Activated CD4-positive, alpha-beta T cell treated with anti-CD3 and anti-CD28 coated beads, Interleukin-10, Interleukin-2, amounts not matched to agents 100 ng/mL and 50 ng/mL, durations not matched to agents 16 hours and 8 hours (primary cell): ENCODE data around the gene UBE4B.
A peak's percentile ranks its signal among the peaks of the same experiment; 100 is the strongest.
"Not testable (repeated sequence)": the region's sequence is repeated elsewhere in the genome, so short reads cannot be mapped to it uniquely, and the experiment has no call there.

ENCODE experiments used
- DNase-seq: peaks from one replicate; pipeline ENCODE4 v3.0.0-alpha.2; 2020

The UBE4B gene

DNA sequence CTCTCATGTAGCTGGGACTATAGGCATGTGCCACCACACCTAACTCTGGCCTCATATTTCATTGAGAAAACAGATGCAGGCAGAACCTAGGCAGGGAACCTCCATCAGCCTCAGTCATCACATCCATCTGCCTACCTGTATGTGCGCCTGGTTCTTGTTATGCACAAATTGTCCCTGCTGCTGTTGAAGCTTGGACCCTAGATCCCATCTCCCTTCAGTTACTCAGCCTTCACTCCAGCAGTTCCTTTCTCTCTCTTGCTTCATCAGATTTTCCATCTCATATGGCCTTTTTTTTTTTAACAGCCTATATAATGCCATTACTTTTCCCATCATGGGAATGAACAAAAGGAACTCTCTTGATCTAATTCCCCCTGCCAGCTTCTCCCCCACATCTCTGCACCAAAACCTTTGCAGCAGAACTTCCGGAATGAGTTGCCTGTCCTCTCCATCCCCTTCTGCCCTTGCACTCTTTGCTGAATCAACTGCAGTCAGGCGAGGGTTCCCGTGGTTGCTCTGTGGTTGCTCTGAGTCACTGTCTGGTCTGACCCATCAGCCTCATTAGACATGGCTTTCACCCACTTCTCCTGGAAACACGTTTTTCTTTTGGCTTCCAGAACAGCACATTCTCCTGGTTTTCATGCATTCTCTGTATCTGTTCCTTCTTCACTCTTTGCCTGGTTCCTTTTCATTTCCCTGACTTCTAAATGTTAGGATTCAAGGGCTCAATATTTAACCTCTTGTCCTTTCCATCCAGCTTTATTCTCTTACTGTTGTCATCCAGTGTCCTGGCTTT is 41.5 kb downstream of the UBE4B start:
- DNase-seq = peak; percentile 90

DNA sequence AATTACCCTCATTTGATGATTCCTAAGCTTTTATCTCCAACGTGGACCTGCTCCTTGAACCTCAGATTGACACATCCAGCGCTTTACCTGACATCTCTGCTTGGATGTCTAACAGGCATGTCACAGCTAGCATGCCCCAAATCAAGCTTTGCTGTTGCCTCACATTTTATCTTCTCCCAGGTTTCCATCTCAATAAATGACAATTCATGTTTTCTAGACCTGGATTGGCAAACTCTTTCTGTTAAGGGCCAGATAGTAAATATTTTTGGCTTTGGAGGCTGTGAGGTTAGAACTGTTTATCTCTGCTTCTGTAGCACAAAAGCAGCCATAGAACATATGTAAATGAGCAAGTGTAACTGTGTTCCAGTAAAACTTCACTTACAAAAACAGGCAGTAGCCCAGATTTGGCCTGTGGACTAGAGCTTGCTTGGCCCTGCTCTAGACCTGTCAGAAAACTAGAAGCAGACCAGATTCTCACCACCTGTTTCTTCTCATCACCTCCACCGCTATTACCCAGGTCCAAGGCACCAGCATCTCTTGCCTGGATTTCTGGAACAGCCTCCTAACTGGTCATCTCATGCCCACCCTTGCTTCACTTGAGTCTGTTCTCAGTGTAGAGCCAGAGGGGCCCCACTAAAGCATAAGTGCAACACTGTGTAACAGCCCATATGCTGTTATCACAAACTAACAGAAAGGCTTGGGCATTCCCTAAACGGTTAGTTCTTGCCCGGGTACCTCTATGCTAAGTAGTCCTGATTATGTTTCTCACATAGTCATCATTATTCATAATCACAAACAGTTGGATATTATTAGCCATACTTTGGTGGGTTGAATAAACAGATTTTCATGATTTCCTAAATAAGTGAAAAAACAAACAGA is 42.3 kb downstream of the UBE4B start:
- DNase-seq = no peak

DNA sequence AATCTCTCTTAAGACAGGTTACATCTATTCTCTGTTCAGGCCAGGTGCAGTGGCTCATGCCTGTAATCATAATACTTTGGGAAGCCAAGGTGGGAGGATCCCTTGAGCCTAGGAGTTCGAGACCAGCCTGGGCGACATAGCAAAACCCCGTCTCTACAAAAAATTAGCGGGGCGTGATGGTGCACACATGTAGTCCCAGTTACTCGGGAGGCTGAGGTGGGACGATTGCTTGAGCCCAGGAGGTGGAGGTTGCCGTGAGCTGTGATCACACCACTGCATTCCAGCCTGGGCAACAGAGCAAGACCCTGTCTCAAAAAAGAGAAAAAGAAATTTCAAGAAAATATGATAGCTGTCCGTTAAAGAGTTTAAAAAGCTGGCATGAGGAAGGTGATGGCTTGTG is 43.0 kb downstream of the UBE4B start:
- DNase-seq = no peak

DNA sequence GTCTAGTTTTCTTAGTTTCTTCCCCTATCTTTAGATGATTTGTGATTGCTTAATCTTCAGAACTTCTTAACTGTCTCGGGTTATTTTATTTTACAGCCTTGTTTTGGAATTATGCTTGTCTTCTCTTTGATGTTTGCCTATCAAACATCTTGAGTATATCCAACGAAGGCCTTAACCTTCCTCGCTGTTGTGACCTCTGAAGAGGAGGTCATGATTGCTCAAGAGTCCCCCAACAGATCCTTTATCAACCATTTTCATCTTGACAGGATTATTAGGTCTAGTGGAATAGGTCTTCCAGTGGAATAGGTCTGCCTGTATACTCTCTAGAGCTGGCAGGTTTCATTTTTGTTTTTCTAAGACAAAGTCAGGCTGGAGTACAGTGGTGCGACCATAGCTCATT is 45.7 kb downstream of the UBE4B start:
- no peak for DNase-seq

DNA sequence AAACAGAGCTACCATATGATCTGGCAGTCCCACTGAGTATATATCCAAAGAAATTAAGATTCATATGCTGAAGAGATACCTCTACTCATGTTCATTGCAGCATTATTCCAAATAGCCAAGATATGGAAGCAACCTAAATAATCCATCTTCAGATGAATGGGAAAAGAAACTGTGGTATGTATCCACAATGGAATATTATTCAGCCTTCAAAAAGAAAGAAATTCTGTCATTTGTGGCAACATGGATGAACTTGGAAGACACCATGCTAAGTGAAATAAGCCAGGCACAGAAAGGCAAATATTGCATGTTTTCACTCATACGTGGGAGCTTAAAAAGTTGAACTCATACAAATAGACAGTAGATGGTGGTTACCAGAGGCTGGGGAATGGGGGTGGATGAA is 47.8 kb downstream of the UBE4B start:
- DNase-seq = no peak

DNA sequence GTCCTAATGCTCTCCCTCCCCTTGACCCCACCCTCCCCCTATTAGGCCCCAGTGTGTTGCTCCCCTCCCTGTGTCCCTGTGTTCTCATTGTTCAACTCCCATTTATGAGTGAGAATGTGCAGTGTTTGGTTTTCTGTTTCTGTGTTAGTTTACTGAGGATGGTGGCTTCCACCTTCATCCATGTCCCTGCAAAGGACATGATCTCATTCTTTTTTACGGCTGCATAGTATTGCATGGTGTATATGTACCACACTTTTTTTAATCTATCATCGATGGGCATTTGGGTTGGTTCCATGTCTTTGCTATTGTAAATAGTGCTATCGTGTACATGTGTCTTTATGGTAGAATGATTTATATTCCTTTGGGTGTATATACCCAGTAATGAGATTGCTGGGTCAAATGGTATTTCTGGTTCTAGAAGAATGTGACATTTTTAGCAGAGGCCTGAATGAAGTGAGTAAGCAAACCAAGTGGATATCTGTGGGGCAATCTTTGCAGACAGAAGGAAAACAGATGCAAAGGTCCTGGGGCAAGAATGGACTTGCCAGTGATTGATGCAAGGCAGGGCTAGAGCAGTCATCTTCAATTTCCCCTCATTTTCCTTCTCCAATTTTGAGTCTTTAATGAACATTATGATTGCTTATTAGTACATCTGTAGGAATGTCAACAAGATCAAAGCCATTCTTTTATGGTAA is 50.2 kb downstream of the UBE4B start:
- no peak for DNase-seq

DNA sequence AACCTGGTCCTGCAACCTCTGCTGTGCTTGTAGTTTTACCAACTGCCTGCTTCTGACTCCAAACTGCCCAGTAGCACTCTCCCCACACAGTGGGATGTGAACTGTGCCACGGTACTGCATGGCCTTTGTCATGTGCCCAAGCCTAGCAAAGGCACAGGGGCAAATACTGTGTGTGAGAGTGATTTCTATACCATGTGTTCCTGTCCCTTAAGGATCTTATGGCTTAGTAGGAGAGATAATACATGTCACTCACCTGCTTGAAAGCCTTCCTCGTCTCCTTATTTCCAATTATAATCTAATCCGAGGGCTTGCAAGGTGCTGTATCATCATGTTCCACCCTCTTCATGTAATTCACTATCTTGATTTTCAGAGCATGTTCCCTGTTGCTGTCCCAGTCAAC is 51.3 kb downstream of the UBE4B start:
- no peak for DNase-seq

DNA sequence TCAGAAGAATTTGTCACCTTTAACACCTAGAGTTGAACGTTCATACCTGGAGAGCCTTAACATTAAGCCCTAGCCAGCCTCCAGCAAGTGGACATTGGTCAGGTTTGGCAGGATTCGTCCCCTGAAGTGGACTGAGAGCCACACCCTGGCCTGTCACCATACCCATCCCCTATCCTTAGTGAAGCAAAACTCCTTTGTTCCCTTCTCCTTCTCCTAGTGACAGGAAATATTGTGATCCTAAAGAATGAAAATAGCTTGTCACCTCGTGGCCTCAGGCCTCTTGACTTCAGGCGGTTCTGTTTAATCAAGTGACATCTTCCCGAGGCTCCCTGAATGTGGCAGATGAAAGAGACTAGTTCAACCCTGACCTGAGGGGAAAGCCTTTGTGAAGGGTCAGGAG is 52.3 kb downstream of the UBE4B start:
- no peak for DNase-seq

DNA sequence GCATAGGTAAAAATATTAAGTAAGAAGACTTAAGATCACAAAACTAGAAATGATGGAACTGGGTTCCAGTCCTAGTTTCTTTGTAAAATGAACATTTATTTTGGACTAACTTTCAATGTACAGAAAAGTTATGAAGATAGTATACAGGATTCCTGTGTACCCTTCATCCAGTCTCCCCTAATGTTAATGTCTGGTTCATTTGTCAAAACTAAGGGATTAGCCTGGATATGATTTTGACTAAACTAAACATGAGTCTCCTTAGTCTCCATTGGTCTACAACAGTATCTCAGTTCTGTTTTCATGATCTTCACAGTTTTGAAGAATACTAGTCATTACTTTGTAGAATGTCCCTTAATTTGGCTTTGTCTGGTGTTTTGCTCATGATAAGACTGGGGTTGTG is 54.5 kb downstream of the UBE4B start:
- DNase-seq = no peak

DNA sequence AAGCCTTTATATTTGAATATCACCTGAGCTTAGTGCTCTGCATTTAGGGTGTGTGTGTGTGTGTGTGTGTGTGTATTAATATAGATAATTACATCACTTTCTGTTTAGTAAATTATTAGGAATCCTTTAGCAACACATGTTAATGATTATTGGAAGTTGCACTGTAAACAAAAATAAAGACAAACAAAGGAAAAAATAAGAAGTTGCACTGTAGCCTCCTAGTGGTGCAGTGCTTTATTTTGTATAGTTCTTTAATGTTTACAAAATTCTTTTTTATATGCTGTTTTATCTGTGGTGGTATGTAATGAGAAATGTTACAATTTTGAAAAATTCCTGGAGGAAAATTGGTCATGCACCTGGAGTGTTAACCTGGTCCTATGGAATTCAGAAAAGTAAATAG is 69.2 kb downstream of the UBE4B start:
- no peak for DNase-seq

DNA sequence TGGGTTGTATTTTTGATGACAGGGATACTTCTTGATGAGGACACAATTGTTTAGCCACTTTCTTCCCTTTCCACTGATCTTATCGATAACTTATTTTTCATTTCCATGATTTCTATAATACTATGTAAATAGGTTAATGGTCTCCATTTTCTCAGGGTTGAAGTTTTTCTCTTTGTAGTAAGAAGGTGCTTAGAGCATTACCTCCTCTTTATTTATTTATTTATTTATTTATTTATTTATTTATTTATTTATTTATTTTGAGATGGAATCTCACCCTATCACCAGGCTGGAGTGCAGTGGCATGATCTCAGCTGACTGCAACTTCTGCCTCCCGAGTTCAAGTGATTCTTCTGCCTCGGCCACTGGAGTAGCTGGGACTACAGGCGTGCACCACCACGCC is 70.4 kb downstream of the UBE4B start:
- no peak for DNase-seq

DNA sequence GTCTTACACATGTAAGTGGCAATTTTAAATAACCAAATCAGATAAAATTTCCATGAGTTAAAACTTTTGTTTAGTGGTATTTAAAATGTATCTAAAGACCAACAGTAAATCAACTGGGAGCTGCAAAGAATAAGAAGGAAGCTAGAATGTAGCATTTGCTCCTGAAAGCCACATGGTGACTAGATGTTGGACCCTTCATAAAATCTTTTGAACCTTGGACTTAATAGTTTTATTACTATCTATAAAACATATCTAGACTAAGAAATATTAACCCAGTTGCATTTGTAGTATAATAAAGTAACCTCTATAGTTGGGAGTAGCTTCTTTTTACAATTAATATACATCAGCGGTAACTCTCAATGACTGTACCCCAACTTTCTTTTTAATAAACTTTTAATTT is 72.1 kb downstream of the UBE4B start:
- DNase-seq = no peak

DNA sequence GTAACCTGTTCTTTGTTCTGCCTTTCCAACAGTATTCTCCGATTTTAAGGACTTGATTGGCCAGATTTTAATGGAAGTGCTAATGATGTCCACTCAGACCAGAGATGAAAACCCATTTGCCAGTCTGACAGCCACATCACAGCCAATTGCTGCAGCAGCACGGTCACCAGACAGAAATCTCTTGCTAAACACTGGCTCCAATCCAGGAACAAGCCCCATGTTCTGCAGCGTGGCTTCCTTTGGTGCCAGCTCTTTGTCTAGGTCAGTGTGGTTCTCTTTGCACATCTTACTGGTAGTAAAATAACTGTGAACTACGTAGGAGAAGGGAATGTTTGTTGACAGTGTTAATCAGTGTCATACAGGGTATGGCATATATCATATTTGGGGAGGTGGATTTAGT is 72.7 kb downstream of the UBE4B start:
- DNase-seq = no peak

DNA sequence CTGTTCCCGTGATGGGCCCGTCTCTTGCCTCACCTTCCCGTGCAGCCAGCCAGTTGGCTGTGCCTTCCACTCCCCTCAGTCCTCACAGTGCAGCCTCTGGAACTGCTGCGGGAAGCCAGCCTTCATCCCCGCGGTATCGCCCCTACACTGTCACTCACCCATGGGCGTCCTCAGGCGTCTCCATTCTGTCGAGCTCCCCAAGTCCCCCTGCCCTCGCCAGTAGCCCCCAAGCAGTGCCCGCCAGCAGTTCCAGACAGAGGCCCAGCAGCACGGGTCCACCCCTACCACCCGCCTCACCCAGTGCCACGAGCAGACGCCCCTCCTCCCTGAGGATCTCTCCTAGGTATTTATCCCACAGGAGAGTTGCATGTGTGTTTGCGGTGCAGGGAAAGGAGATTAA is 73.5 kb downstream of the UBE4B start:
- DNase-seq = no peak

DNA sequence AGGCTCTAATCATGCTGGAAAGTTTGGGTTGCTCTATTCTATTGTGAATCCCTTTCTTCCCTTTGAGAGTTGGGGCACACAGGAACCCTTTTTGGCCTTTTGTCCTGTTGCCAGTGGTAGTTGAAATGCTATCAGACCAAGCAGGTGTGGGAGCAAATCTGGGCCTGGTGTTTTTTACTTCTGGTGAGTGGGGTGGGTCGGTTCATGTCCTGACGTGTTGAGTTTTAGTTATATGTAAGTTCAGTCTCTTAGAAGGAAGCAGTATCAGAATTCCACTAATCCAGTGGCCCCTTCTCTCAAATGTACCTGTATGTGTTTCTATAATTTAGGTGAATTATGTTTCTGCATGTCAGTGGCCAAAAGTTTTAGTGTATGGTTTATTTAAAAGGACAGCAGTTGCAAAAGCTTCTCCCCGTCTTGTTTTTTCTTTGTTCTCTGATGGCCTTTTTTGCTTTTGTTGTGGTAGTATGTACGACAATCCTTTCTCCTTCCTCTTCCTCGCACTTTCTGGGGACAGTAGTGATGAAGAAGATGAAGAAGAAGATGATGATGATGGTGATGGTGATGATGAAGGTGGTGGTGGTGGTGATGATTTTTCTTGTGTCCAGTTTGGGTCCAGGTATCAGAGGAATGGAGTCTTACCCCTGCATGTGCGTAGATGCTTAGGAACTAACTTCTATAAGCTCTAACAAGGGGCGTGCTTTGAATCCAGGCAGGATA is 74.2 kb downstream of the UBE4B start:
- DNase-seq = no peak

DNA sequence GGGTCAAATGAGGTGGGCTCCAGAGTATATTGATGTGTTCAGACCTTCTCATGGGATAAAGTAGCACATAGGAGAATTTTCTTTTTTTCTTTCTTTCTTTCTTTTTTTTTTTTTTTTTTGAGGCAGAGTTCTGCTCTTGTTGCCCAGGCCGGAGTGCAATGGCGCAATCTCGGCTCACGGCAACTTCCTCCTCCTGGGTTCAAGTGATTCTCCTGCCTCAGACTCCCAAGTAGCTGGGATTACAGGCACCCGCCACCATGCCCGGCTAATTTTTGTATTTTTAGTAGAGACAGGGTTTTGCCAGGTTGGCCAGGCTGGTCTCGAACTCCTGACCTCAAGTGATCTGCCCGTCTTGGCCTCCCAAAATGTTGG is 74.7 kb downstream of the UBE4B start:
- DNase-seq = not testable (repeated sequence)

DNA sequence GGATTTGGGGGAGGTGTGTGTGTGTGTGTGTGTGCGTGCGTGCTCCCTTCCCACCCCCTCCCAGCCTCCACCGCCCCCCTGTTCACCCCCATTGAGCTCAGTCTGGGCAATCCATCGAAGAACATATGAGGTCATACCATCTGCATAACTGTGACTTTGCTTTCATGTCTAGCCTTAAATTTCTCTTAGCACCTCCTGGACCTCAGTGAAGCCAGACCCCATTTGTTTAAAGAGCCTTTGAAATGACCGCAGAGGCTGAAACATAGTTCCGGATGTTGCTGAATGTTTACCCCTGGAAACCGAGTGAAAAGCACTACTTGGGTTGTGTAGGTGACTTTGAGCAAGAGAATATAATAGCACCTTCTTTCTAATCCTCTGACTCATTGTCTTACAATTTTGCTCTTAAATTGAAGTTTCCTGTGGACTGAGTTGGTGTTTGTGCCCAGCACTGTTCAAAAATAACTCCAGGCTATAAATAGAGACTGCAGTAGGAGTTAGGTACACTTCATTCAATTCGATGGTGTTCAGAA is 75.4 kb downstream of the UBE4B start:
- no peak for DNase-seq

DNA sequence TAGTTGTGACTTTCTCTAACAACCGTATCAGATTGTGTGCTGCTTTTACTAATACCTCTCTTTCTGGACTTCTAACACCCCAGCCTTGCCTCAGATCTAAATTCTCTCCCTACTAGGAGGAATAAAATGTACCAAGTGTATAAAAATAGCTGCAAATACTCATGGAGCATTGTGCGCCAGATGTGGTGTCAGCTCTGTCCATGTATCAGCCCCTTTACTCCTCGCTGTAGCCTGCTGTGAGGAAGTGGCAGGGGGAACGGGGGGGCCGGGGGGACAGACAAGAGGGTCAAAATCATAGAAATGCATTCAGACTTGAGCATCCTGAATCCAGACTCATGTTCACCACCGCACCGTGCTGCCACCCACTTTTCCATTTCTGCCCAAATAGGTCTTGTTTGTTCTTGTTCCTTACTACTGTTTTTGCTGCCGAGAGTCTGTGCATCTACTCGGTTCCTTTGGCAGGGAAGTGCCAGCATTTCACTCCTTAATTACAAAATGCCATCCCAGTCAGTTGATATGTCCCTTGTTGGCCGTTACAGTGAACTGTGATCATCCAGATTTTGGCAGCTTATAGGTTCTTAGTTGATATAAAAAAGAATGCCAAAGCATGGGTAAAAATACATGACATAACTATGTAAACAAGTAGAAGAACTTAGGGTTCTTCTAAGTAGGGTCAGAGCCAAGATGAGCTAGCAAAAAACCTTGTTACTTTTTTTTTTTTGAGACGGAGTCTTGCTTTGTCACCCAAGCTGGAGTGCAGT is 76.4 kb downstream of the UBE4B start:
- no peak for DNase-seq

DNA sequence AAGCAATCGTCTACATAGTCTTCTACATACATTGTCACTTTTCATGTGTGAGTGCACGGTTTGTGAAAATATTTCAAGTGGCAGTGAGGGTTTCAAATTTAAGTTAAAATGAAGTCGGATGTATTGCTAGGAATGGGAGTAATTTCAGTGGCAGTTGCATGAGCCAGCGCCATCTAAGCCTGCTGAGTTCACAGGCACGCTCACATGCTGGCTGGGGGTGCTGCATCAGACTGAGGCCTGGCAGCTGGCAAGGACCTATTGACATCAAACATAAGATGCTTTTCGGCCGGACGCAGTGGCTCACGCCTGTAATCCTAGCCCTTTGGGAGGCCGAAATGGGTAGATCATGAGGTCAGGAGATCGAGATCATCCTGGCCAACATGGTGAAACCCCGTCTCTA is 80.7 kb downstream of the UBE4B start:
- no peak for DNase-seq

DNA sequence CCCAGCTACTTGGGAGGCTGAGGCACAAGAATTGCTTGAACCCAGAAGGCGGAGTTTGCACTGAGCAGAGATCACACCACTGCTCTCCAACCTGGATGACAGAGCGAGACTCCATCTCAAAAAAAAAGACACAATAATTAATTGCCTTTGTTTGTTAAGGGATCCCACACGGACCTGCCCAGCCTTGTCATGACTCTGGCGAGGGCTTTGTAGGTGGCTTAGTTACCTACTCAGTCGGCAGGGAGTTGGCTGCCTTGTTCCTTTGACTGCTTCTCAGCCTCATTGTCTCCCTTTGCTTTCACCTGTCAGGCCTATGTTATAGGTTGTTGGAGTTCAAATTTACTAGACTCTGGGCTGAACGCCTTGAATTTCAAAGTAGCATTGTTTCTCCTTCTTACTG is 82.0 kb downstream of the UBE4B start:
- no peak for DNase-seq

DNA sequence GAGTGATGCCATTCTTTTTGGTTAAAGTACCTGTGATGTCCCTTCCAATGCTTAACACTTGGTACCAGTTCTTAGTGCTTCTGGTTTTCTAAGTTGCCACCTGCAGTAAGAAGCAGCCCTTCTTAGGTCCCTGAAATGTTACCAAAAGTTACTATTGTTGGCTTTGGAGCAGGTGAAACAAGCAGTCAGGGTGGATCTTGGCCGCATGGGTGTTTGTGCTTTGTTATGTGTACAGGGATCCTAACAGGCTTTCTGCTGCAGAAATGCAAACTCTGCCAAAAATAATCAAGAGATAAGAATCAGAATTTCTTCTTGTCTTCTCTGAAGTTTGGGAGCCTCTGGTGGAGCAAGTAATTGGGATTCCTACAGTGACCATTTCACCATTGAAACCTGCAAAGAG is 84.4 kb downstream of the UBE4B start:
- DNase-seq = no peak

DNA sequence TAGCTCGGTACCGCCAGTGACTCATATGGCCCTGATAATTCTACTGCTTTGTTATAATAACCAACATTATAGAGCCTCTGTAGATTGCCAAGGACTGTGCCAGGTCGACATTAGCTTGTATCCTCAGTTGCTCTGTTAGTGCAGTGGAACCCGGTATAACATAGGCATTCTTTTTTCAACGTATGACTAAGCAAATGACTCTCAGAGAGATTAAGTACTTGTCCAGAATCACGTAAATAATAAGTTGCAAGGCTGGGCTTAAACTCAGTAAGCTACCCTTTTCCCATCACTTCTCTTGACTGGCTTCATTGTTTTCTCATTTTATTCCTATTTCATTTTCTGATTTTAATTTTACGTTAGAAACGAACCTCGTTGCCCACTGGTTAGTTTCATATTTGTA is 85.1 kb downstream of the UBE4B start:
- no peak for DNase-seq
